Ectodermal cell (in vitro differentiated cells): ENCODE measurements around the gene MBD3L5. TPM values are rescaled to one million over a fixed set of nuclear protein-coding genes. Genes with fewer than 3 reads are reported as not detected.
"Not testable (repeated sequence)": the region's sequence is repeated elsewhere in the genome, so short reads cannot be mapped to it uniquely, and the experiment has no call there.

Experiments used
- H3K27ac ChIP-seq: 2 replicates; pipeline ENCODE4 v1.7.0; 2013; ENCODE audit warnings: mild to moderate bottlenecking, low read depth, low read length; ENCODE audit not compliant: insufficient read depth, poor library complexity, severe bottlenecking
- H3K27me3 ChIP-seq: 2 replicates; pipeline ENCODE4 v1.7.0; 2013; ENCODE audit warnings: mild to moderate bottlenecking, low read length; ENCODE audit not compliant: insufficient read depth, control insufficient read depth, poor library complexity, severe bottlenecking
- H3K36me3 ChIP-seq: one replicate; pipeline ENCODE4 v1.7.0; 2013; ENCODE audit warnings: low read length; ENCODE audit not compliant: control insufficient read depth, insufficient read depth
- H3K4me1 ChIP-seq: one replicate; pipeline ENCODE4 v1.7.0; 2013; ENCODE audit warnings: low read length; ENCODE audit not compliant: control insufficient read depth, insufficient read depth
- H3K4me3 ChIP-seq: 2 replicates; pipeline ENCODE4 v1.7.0; 2013; ENCODE audit warnings: low read depth, low read length, control low read depth; ENCODE audit not compliant: insufficient read depth
- H3K9me3 ChIP-seq: 2 replicates; pipeline ENCODE4 v1.7.0; 2013; ENCODE audit warnings: mild to moderate bottlenecking, low read length, moderate library complexity; ENCODE audit not compliant: control insufficient read depth
- WGBS, 2 experiments: methylation state at CpG; one replicate each; pipeline ENCODE4 v1.1.7; 2013; ENCODE audit warnings: missing lambda C conversion rate in 2 of 2; 5-methylcytosine and 5-hydroxymethylcytosine counted together
- polyA plus RNA-seq, 4 experiments: library from polyadenylated mRNA; stranded (reverse); fragments of 50-300 nt; gene quantifications; one replicate each; pipeline ENCODE4 v1.2.3, GENCODE V29; 2013

Gene MBD3L5
- not detected for polyA plus RNA-seq (2013, experiment 1 of 4)
- not detected for polyA plus RNA-seq (2013, experiment 2 of 4)
- polyA plus RNA-seq (2013, experiment 3 of 4) = not detected
- polyA plus RNA-seq (2013, experiment 4 of 4) = not detected

- H3K36me3 ChIP-seq, H3K9me3 ChIP-seq, H3K27ac ChIP-seq, H3K27me3 ChIP-seq, H3K4me1 ChIP-seq, H3K4me3 ChIP-seq: not testable (repeated sequence)
- WGBS, 2 experiments = no CpG with 5 or more reads among the region's 9 CpGs
These were observed at the start of gene MBD3L5 for GRCh38 chr19:7030278-7030677. MBD3L5 (plus strand) TSS chr19:7030578; CDS start chr19:7030612, 34 bp downstream.

- Histone ChIP-seq H3K4me1 (no peaks in the 10 kb centered on the region), H3K9me3 (peaks cover 2% of the 10 kb centered on the region), H3K27ac (no peak overlapping the region), H3K27me3 (no peaks in the 10 kb centered on the region), H3K4me3 (no peak overlapping the region), H3K36me3 (no peaks in the 10 kb centered on the region)
These were observed 46.9 kb upstream of the MBD3L5 start for GRCh38 chr19:6983448-6983847.

- Histone ChIP-seq H3K9me3 (peaks cover 8% of the 10 kb centered on the region), H3K4me3 (no peak overlapping the region), H3K27me3 (no peaks in the 10 kb centered on the region), H3K4me1 (no peaks in the 10 kb centered on the region), H3K36me3 (no peaks in the 10 kb centered on the region), H3K27ac (no peak overlapping the region)
- WGBS, 2 experiments = 42 to 47% methylated on average over 4 of the region's 4 CpGs
These were observed 42.5 kb upstream of the MBD3L5 start for GRCh38 chr19:6987850-6988249.

GRCh38 chr19:6988257-6988656, 42.1 kb upstream of the MBD3L5 start:
- no peak overlapping the region for H3K4me3 ChIP-seq
- H3K27me3 ChIP-seq = no peaks in the 10 kb centered on the region
- H3K9me3 ChIP-seq = peaks cover 9% of the 10 kb centered on the region
- H3K27ac ChIP-seq = no peak overlapping the region
- H3K36me3 ChIP-seq = no peaks in the 10 kb centered on the region
- WGBS, 2 experiments = 61 to 70% methylated on average over 3 of the region's 3 CpGs
- H3K4me1 ChIP-seq = no peaks in the 10 kb centered on the region

GRCh38 chr19:6995054-6995453, 35.3 kb upstream of the MBD3L5 start:
- Histone ChIP-seq H3K36me3 (no peaks in the 10 kb centered on the region), H3K27ac (no peak overlapping the region), H3K9me3 (peaks cover 16% of the 10 kb centered on the region), H3K4me3 (no peak overlapping the region), H3K27me3 (no peaks in the 10 kb centered on the region), H3K4me1 (no peaks in the 10 kb centered on the region)
- WGBS, 2 experiments = 40% methylated on average over 1 of the region's 1 CpG

- Histone ChIP-seq H3K4me3 (no peak overlapping the region), H3K27me3 (no peaks in the 10 kb centered on the region), H3K9me3 (peaks cover 17% of the 10 kb centered on the region), H3K27ac (no peak overlapping the region), H3K36me3 (no peaks in the 10 kb centered on the region), H3K4me1 (no peaks in the 10 kb centered on the region)
- WGBS, 2 experiments = 65 to 68% methylated on average over 4 of the region's 4 CpGs
These were observed 33.6 kb upstream of the MBD3L5 start for GRCh38 chr19:6996810-6997209.

- no peaks in the 10 kb centered on the region for H3K4me1 ChIP-seq
- no peak overlapping the region for H3K27ac ChIP-seq
- H3K9me3 ChIP-seq = peaks cover 17% of the 10 kb centered on the region
- H3K36me3 ChIP-seq = no peaks in the 10 kb centered on the region
- H3K4me3 ChIP-seq = no peak overlapping the region
- WGBS, 2 experiments = 86 to 87% methylated on average over 15 of the region's 15 CpGs
- H3K27me3 ChIP-seq = no peaks in the 10 kb centered on the region
These were observed 32.5 kb upstream of the MBD3L5 start for GRCh38 chr19:6997679-6998445.

GRCh38 chr19:6999933-7000332, 30.4 kb upstream of the MBD3L5 start:
- Histone ChIP-seq H3K4me1 (no peaks in the 10 kb centered on the region), H3K36me3 (no peaks in the 10 kb centered on the region), H3K27me3 (no peaks in the 10 kb centered on the region), H3K4me3 (no peak overlapping the region), H3K27ac (no peak overlapping the region), H3K9me3 (peaks cover 9% of the 10 kb centered on the region)
- WGBS, 2 experiments = 56 to 65% methylated on average over 7 of the region's 7 CpGs

- 64% methylated on average over 3 of the region's 3 CpGs for WGBS, 2 experiments
- Histone ChIP-seq H3K4me3 (no peak overlapping the region), H3K4me1 (no peaks in the 10 kb centered on the region), H3K36me3 (no peaks in the 10 kb centered on the region), H3K27me3 (no peaks in the 10 kb centered on the region), H3K9me3 (peaks cover 5% of the 10 kb centered on the region), H3K27ac (no peak overlapping the region)
These were observed 30.0 kb upstream of the MBD3L5 start for GRCh38 chr19:7000333-7000732.

- H3K27me3 ChIP-seq = no peaks in the 10 kb centered on the region
- no peak overlapping the region for H3K4me3 ChIP-seq
- WGBS, 2 experiments = 67 to 78% methylated on average over 1 of the region's 1 CpG
- H3K9me3 ChIP-seq = peaks cover 5% of the 10 kb centered on the region
- no peaks in the 10 kb centered on the region for H3K4me1 ChIP-seq
- H3K36me3 ChIP-seq = no peaks in the 10 kb centered on the region
- H3K27ac ChIP-seq = no peak overlapping the region
These were observed 29.6 kb upstream of the MBD3L5 start for GRCh38 chr19:7000816-7001215.
